ENCODE data around the gene HS6ST3.

DNA sequence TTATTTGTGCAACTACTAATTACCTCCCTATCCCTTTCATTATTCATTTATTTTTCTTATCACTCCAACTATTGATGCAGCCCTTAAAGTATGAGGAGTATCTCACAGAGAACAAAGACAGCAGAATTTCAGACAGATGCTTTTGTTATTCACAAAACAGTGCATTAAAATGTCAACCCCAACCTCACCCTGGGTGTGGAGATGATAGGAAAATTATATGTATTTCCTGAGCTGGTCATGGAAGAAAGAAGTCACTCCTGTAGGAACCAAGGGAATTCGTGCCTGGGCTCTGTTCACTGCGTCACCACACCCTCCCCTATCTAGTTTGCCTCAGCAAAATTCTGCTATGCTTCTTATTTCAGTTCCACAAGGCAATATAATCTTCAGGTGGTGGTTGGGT is 588.9 kb downstream of the HS6ST3 start:
- no peak for TF ChIP-seq POLR2A (IDR thresholded peaks at IDR 0.05; ENCODE audit: low read depth, low read length)
- TF ChIP-seq POLR2AphosphoS5 (IDR thresholded peaks at IDR 0.05; ENCODE audit: low read depth, low read length), result no peak
- no peak for TF ChIP-seq TAF1 (IDR thresholded peaks at IDR 0.05; ENCODE audit: borderline replicate concordance, low read depth, low read length)

All from GM12892 (cell line).